Prostate gland (tissue), 2 donors: Measurements from ENCODE around the gene FOXJ1. TPM values are rescaled to one million over a fixed set of nuclear protein-coding genes. Genes with fewer than 3 reads are reported as not detected.

Experiments used
- DNase-seq: peaks from one replicate; pipeline ENCODE4 v3.0.0-alpha.2; 2019; ENCODE audit warnings: low spot score
- H3K27ac ChIP-seq, 2 donors: fragments of 200-600 bp; sonication (generic); 2 replicates each; pipeline ENCODE4 v1.5.1; 2017 to 2019
- H3K27me3 ChIP-seq: fragments of 200-600 bp; sonication (generic); replicated peaks from 2 replicates; pipeline ENCODE4 v1.5.1; 2019; ENCODE audit not compliant: insufficient read depth
- H3K36me3 ChIP-seq, 2 donors: fragments of 200-600 bp; sonication (generic); 1 replicate in 1 of 2; 2 replicates in 1 of 2; pipeline versions ENCODE4 v1.5.1 to v1.8.1; 2017 to 2019
- H3K4me1 ChIP-seq: fragments of 200-600 bp; sonication (generic); replicated peaks from 2 replicates; pipeline ENCODE4 v1.5.1; 2019
- H3K4me3 ChIP-seq, 2 donors: fragments of 200-600 bp; sonication (generic); 2 replicates each; pipeline ENCODE4 v1.5.1; 2017 to 2019
- H3K9me3 ChIP-seq: fragments of 200-600 bp; sonication (generic); 2 replicates; pipeline ENCODE4 v1.5.1; 2017
- POLR2A ChIP-seq: fragments of 450-650 bp; IDR thresholded peaks from one replicate; pipeline ENCODE4 v1.6.1; 2016; ENCODE audit warnings: antibody characterized with exemption, mild to moderate bottlenecking
- POLR2AphosphoS5 ChIP-seq: sonication (generic); formaldehyde crosslinking; IDR thresholded peaks from one replicate; pipeline ENCODE4 v1.6.1; 2017; ENCODE audit warnings: antibody characterized with exemption
- WGBS: methylation state at CpG from one replicate; pipeline ENCODE4 v1.1.5; 2018; 5-methylcytosine and 5-hydroxymethylcytosine counted together
- intact Hi-C: fragments of 100-400 bp; cut with DNase I; formaldehyde crosslinking; loops from one replicate; pipeline ENCODE4 v1.14.2; 2022
- total RNA-seq, 2 donors: library from RNA; depleted of rRNA; stranded (reverse); fragments of >200 nt; gene quantifications; one replicate each; pipeline ENCODE4 v1.1.0, GENCODE V29; 2016
- TF ChIP-seq, protein P1 (sequence below), 4 experiments: fragments of 200-600 bp in 2 of 4; fragments of 450-650 bp in 2 of 4; sonication (generic) in 2 of 4; IDR thresholded peaks; 1 replicate in 3 of 4; 2 replicates in 1 of 4; pipeline ENCODE4 v1.5.1; 2016 to 2019; ENCODE audit warnings: antibody characterized with exemption in 4 of 4, mild to moderate bottlenecking in 2 of 4, moderate library complexity in 2 of 4

FOXJ1 gene
- total RNA-seq, 2 donors from 2014 or later = 0.55 to 11.2 TPM

DNA sequence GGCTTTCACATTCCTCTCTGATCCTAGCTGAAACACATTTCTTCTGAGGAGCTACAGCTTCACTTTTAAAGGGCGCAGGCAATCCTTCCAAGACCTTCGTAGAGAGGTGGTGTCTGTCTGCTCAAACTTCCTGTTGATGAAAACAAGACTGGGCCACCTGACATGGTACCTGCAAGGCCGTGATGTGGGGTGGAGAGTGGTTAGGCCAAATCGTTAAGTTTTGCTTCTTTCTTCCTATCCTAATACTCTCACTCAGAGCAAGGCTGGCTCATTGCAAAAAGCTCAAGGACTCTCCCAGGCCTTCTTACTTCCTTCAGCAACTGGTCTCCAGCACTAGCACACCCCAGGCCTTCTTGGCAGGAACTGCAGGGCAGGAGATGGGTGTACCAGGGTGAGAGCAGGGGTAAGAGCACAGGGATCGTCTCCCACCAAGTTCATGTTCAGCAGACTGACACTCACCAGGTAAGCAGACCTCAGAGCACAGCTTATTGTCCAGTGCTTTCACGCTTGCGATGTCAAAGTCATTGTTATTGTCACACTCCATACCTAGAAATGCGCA is 10.9 kb upstream of the FOXJ1 start:
- no peak for DNase-seq
- intact Hi-C loops = no loop called here
- no peak overlapping the region for H3K4me3 ChIP-seq
- TF ChIP-seq POLR2AphosphoS5 (no peak), POLR2A (no peak)
- TF ChIP-seq, protein P1, sequence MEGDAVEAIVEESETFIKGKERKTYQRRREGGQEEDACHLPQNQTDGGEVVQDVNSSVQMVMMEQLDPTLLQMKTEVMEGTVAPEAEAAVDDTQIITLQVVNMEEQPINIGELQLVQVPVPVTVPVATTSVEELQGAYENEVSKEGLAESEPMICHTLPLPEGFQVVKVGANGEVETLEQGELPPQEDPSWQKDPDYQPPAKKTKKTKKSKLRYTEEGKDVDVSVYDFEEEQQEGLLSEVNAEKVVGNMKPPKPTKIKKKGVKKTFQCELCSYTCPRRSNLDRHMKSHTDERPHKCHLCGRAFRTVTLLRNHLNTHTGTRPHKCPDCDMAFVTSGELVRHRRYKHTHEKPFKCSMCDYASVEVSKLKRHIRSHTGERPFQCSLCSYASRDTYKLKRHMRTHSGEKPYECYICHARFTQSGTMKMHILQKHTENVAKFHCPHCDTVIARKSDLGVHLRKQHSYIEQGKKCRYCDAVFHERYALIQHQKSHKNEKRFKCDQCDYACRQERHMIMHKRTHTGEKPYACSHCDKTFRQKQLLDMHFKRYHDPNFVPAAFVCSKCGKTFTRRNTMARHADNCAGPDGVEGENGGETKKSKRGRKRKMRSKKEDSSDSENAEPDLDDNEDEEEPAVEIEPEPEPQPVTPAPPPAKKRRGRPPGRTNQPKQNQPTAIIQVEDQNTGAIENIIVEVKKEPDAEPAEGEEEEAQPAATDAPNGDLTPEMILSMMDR (IDR thresholded peaks at IDR 0.05) = no peak
- WGBS = 94% methylated on average over 8 of the region's 8 CpGs
- H3K27me3 ChIP-seq = no peaks in the 10 kb centered on the region
- no peaks in the 10 kb centered on the region for H3K9me3 ChIP-seq
- H3K27ac ChIP-seq = no peak overlapping the region
- no peaks in the 10 kb centered on the region for H3K36me3 ChIP-seq
- H3K4me1 ChIP-seq = peaks cover 6% of the 10 kb centered on the region

DNA sequence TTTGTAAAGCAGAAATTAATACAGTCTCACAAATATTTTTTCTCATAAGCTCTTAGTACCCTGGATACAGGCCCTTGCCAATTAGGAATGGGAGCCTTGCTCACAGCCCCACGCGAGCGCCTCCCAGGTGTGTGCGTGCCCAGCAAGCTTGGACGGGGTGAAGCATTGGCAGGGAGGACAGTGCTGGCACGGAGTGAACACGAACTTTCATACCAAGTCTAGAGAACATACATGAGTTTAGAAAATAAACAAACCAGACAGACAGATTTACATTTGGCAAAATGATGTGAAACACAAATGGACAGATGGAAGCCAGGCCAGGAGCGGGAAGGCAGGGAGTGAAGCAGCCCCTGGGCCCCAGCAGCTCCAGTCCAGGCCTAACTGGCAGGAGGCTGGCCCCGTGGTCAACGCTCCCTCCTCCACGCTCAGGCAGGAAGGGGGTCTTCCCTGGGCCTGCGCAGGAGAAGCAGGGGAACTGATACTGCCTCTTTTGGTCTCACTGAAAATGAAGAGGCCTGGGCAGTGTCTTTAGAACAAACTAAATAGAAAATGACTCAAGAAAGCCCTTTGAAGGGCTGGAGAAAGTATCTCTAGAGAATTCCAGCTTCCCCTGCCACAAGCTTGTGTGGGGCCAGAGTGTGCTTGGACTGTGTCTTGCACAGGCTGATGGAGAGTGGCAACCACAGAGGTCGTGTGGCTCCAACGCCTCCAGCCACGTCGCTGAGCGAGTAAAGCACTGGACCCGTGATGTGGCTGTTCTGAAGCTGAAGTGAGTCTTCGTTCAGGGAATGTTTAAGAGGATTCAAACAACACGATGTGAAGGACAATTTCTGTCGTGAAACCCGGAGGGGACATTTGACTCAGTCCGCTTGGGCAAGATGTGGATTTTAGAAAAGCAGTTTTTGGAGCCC is 9.9 kb upstream of the FOXJ1 start:
- Histone ChIP-seq H3K36me3 (no peaks in the 10 kb centered on the region), H3K4me3 (no peak overlapping the region), H3K4me1 (peaks cover 4% of the 10 kb centered on the region), H3K27ac (peak overlapping the region; percentile 45), H3K27me3 (no peaks in the 10 kb centered on the region), H3K9me3 (no peaks in the 10 kb centered on the region)
- intact Hi-C loops = no loop called here
- WGBS = 64% methylated on average over 23 of the region's 23 CpGs
- TF ChIP-seq POLR2AphosphoS5 (peak; percentile 34), POLR2A (no peak)
- peak; percentile 60 for DNase-seq

DNA sequence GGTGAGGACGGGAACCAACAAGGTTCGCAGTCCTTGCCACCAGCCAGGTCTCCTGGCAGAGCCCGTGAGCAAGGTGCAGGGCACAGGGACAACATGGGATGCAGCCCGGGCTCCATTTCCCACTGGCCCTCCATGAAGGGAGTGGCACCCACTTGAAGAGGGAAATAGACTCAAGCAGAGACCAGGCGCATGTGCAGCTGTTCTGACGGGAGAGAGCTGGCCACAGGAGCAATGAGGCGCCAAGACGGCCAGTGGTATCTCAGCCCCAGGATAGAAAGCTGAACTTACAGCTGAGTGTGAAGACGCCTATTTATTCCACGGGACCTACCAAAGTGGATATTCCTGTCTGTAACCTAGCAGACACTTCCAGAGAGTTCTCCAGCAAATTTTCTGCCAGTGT is 8.2 kb upstream of the FOXJ1 start:
- Histone ChIP-seq H3K4me3 (no peak overlapping the region), H3K36me3 (no peaks in the 10 kb centered on the region), H3K27me3 (no peaks in the 10 kb centered on the region), H3K4me1 (no peaks in the 10 kb centered on the region), H3K9me3 (no peaks in the 10 kb centered on the region), H3K27ac (no peak overlapping the region)
- 87% methylated on average over 10 of the region's 10 CpGs for WGBS
- no peak for DNase-seq
- intact Hi-C loops = no loop called here
- TF ChIP-seq POLR2AphosphoS5 (no peak), POLR2A (no peak)
- TF ChIP-seq, protein P1 (IDR thresholded peaks at IDR 0.05) = no peak

DNA sequence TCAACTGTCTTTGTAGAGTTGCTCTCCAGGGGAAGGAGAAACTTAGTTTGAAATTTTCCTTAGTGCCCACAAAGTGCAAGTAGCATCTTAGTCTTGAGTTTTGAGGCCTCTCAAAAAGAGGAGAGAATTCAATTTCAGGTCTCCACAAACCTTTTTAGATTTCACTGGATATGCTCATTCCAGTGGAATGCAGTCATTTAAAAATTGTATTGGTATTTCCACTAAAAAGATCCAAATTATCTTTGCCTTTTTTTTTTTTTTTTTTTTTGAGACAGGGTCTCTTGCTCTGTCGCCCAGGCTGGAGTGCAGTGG is 6.9 kb upstream of the FOXJ1 start:
- TF ChIP-seq, protein P1 (IDR thresholded peaks at IDR 0.05) = peak in 1 of 4 experiments; percentile 1
- TF ChIP-seq POLR2A (no peak), POLR2AphosphoS5 (no peak)
- intact Hi-C loops = no loop called here
- DNase-seq = no peak
- H3K4me3 ChIP-seq = no peak overlapping the region
- H3K36me3 ChIP-seq = no peaks in the 10 kb centered on the region
- no peak overlapping the region for H3K27ac ChIP-seq
- 91% methylated on average over 1 of the region's 1 CpG for WGBS
- H3K4me1 ChIP-seq = no peaks in the 10 kb centered on the region
- H3K9me3 ChIP-seq = no peaks in the 10 kb centered on the region
- H3K27me3 ChIP-seq = no peaks in the 10 kb centered on the region

DNA sequence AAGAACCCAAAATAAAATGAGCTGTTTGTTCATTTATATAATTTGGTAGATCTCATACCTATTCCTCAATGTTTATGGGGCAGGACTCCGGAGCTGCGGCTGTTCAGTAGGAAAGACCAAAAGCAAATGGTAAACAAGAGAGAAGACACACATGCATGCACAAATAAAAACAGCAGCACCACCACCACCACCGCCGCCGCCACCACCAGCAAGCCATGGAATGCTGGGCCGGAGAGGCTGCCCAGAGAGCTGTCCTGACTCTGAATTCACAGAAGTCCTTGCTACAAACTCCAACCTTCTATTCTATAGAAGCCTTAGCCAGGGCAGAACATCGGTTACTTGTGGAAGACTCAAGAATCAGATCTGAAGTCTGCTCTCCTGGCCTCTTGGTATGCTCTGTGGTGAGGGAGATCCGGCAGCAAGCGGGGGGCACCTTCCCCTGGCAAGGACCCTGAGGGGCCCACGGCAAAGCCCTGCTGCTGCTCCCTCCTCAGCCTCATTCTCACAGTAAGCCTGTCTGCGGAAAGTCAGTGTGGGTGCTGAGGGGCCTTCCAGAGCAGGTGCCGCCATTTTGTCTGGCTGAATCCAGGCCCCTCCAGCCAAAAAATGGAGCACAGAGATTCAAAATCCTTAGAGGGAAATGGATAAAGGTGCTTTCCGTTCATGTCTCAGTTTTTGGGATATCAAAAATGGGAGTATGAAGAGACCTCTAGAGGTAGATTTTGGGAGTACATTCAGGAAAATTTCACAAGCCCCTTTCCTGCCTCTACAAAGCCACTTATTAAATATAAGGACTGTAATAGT is 6.4 kb upstream of the FOXJ1 start:
- intact Hi-C loops = no loop called here
- DNase-seq = no peak
- no peaks in the 10 kb centered on the region for H3K9me3 ChIP-seq
- no peak overlapping the region for H3K27ac ChIP-seq
- TF ChIP-seq, protein P1 (IDR thresholded peaks at IDR 0.05) = peak in 3 of 4 experiments; percentile 42 to 69 (median 55)
- TF ChIP-seq POLR2A (no peak), POLR2AphosphoS5 (no peak)
- H3K27me3 ChIP-seq = no peaks in the 10 kb centered on the region
- no peaks in the 10 kb centered on the region for H3K4me1 ChIP-seq
- no peaks in the 10 kb centered on the region for H3K36me3 ChIP-seq
- 72% methylated on average over 13 of the region's 13 CpGs for WGBS
- H3K4me3 ChIP-seq = no peak overlapping the region
